K562 (cell line): ENCODE measurements around the gene URM1. TPM values are rescaled to one million over a fixed set of nuclear protein-coding genes. Genes with fewer than 3 reads are reported as not detected.

Experiments used
- ATAC-seq: fragments of 200-7000 bp; cut with Tn5 transposase; 3 replicates; pipeline ENCODE4 v1.9.1; 2020; ENCODE audit warnings: moderate library complexity
- BruUV-seq: library from RNA; stranded (reverse); fragments of 400-500 nt; replicated peaks from 2 replicates; lab custom pipeline; 2021; lab: Mats Ljungman, UMichigan
- CTCF ChIA-PET: fragments of 300-600 bp; formaldehyde crosslinking; extraction: SDS; loops from one replicate; lab custom pipeline; 2021; ENCODE audit warnings: low intra/inter-chr PET ratio; lab: Yijun Ruan, JAX
- POLR2A ChIA-PET: fragments of 300-600, 350-650 bp; sonication (Branson Sonifier 250); formaldehyde crosslinking; extraction: SDS; loops from one replicate; lab custom pipeline; 2021; ENCODE audit warnings: antibody characterized with exemption, inconsistent platforms; lab: Yijun Ruan, JAX
- DNase-seq, 4 experiments: peaks; one replicate each; pipeline versions ENCODE4 v3.0.0 to v3.0.0-alpha.2; 2011 to 2018; ENCODE audit warnings: low spot score in 3 of 4, mixed read lengths in 3 of 4; ENCODE audit errors: extremely low read depth in 1 of 4
- FAIRE-seq: peaks from 2 replicates; lab custom pipeline; 2011; peaks lifted over from hg19 to GRCh38; lab: Jason Lieb, UNC
- H2AFZ ChIP-seq: 2 replicates; pipeline ENCODE4 v1.6.0; 2011; ENCODE audit warnings: low read depth, low read length, control low read depth, inconsistent platforms
- H3K27ac ChIP-seq: fragments of 200-600 bp; 3 replicates; pipeline ENCODE4 v1.8.0; 2011; ENCODE audit warnings: low read depth, mild to moderate bottlenecking, control low read depth, inconsistent platforms, low read length, moderate library complexity, mixed read lengths; ENCODE audit errors: extremely low read depth
- H3K27me3 ChIP-seq, 2 experiments: fragments of 300-600 bp in 1 of 2; 2 replicates in 1 of 2; 3 replicates in 1 of 2; pipeline versions ENCODE4 v1.6.0 to v1.8.0; 2011; ENCODE audit warnings: inconsistent platforms in 2 of 2, low read length in 2 of 2, mild to moderate bottlenecking in 1 of 2, mixed read lengths in 1 of 2, moderate library complexity in 1 of 2; ENCODE audit not compliant: control insufficient read depth in 2 of 2, insufficient read depth in 2 of 2
- H3K36me3 ChIP-seq: fragments of 300-600 bp; 3 replicates; pipeline ENCODE4 v1.8.0; 2011; ENCODE audit warnings: mild to moderate bottlenecking, low read length, inconsistent platforms; ENCODE audit not compliant: control insufficient read depth, insufficient read depth
- H3K4me1 ChIP-seq, 2 experiments: fragments of 200-600 bp in 1 of 2; replicated peaks in 1 of 2; 2 replicates in 1 of 2; 3 replicates in 1 of 2; pipeline versions ENCODE4 v1.5.1 to v1.8.0; 2011; ENCODE audit warnings: inconsistent platforms in 2 of 2, low read length in 2 of 2, mild to moderate bottlenecking in 1 of 2, mixed read lengths in 1 of 2, moderate library complexity in 1 of 2; ENCODE audit not compliant: control insufficient read depth in 2 of 2, insufficient read depth in 2 of 2
- H3K4me2 ChIP-seq: 2 replicates; pipeline ENCODE4 v1.6.1; 2011; ENCODE audit warnings: low read length, control low read depth, inconsistent platforms, mixed read lengths; ENCODE audit not compliant: insufficient read depth
- H3K4me3 ChIP-seq: fragments of 200-600 bp; sonication (generic), shearing (Covaris generic); 2 replicates; pipeline ENCODE4 v1.5.1; 2016; ENCODE audit warnings: control low read depth, inconsistent platforms
- H3K79me2 ChIP-seq: fragments of 200-600 bp; 3 replicates; pipeline ENCODE4 v1.8.0; 2011; ENCODE audit warnings: low read length, inconsistent platforms; ENCODE audit not compliant: control insufficient read depth, insufficient read depth
- H3K9ac ChIP-seq, 2 experiments: 2 replicates each; pipeline versions ENCODE4 v1.6.0 to v1.6.1; 2011; ENCODE audit warnings: low read depth in 2 of 2, low read length in 2 of 2, control low read depth in 1 of 2, inconsistent platforms in 1 of 2, mild to moderate bottlenecking in 1 of 2, mixed read lengths in 1 of 2; ENCODE audit not compliant: insufficient read depth in 1 of 2
- H3K9me1 ChIP-seq: one replicate; pipeline ENCODE4 v1.6.0; 2011; ENCODE audit warnings: inconsistent platforms, mild to moderate bottlenecking, low read length, moderate library complexity; ENCODE audit not compliant: control insufficient read depth, insufficient read depth
- H3K9me3 ChIP-seq: replicated peaks from 2 replicates; pipeline ENCODE4 v1.5.1; 2011; ENCODE audit warnings: low read depth, low read length, inconsistent platforms; ENCODE audit not compliant: control insufficient read depth, insufficient read depth
- H4K20me1 ChIP-seq: replicated peaks from 2 replicates; pipeline ENCODE4 v1.6.1; 2011; ENCODE audit warnings: low read length, inconsistent platforms, mixed read lengths; ENCODE audit not compliant: control insufficient read depth, insufficient read depth
- CCAR2 ChIP-seq: fragments of 200-400 bp; formaldehyde crosslinking; IDR thresholded peaks from 2 replicates; pipeline ENCODE4 v1.6.1; 2017; ENCODE audit warnings: mild to moderate bottlenecking, low read depth, low read length
- CXXC5 ChIP-seq: fragments of 250-450 bp; sonication (Bioruptor Pico); IDR thresholded peaks from 2 replicates; pipeline ENCODE4 v1.8.0; 2022; ENCODE audit warnings: inconsistent platforms, mild to moderate bottlenecking, moderate library complexity
- EP300 ChIP-seq: IDR thresholded peaks from 2 replicates; pipeline ENCODE4 v1.6.1; 2012; ENCODE audit warnings: low read length, improper control_type of control experiment
- HMG20A ChIP-seq: fragments of 450-650 bp; formaldehyde crosslinking; conservative IDR thresholded peaks from 2 replicates; pipeline ENCODE4 v1.4.0; 2020; ENCODE audit warnings: mild to moderate bottlenecking, mixed read lengths
- HMG20B ChIP-seq: fragments of 250-450 bp; sonication (Bioruptor Pico); IDR thresholded peaks from 2 replicates; pipeline ENCODE4 v1.5.0; 2021; ENCODE audit warnings: mild to moderate bottlenecking
- MECOM ChIP-seq: fragments of 250-450 bp; sonication (Bioruptor Pico); IDR thresholded peaks from 2 replicates; pipeline ENCODE4 v1.8.0; 2022; ENCODE audit warnings: inconsistent platforms
- NR4A1 ChIP-seq, 2 experiments: fragments of 250-450 bp in 1 of 2; fragments of 450-650 bp in 1 of 2; sonication (Bioruptor Pico) in 1 of 2; IDR thresholded peaks; 2 replicates each; pipeline versions ENCODE4 v1.4.0 to v1.6.1; 2016 to 2020; ENCODE audit warnings: mild to moderate bottlenecking in 2 of 2, missing compliant biosample characterization in 1 of 2, missing genetic modification characterization in 1 of 2, moderate library complexity in 1 of 2
- OTX1 ChIP-seq: fragments of 450-650 bp; formaldehyde crosslinking; IDR thresholded peaks from 2 replicates; pipeline ENCODE4 v1.4.0; 2022; ENCODE audit warnings: mild to moderate bottlenecking
- SMAD1 ChIP-seq: fragments of 150-350 bp; IDR thresholded peaks from 2 replicates; pipeline ENCODE4 v1.6.1; 2014; ENCODE audit warnings: low read length, low read depth; ENCODE audit not compliant: partially characterized antibody
- TCF7L2 ChIP-seq: fragments of 150-350 bp; IDR thresholded peaks from 2 replicates; pipeline ENCODE4 v1.6.1; 2016; ENCODE audit warnings: low read depth, mild to moderate bottlenecking, low read length, moderate library complexity
- WGBS: fragments of 100-300 bp; shearing (Covaris generic); methylation state at CpG from one replicate; pipeline ENCODE4 v1.1.6; 2016; ENCODE audit warnings: low coverage, mixed read lengths; ENCODE audit not compliant: insufficient coverage; ENCODE audit errors: missing lambda C conversion rate; 5-methylcytosine and 5-hydroxymethylcytosine counted together
- in situ Hi-C: fragments of 300-500 bp; cut with MboI; formaldehyde crosslinking; loops from 4 replicates; pipeline ENCODE4 v1.15.0; 2018; ENCODE audit warnings: inconsistent platforms, mixed read lengths
- intact Hi-C: fragments of 100-400 bp; cut with micrococcal nuclease; formaldehyde crosslinking; loops from 2 replicates; pipeline ENCODE4 v1.14.2; 2022
- polyA plus RNA-seq, 8 experiments: library from polyadenylated mRNA; depleted of rRNA in 4 of 8; stranded (reverse) in 5 of 8; unstranded in 3 of 8; fragments of >200 nt; fragmentation: Nextera tagmentation in 2 of 8; fragmentation: Illumina TruSeq in 1 of 8; extraction: Ambion mirVana in 2 of 8; extraction: Trizol in 1 of 8; gene quantifications; 2 replicates each; pipeline versions ENCODE4 v1.2.1 to v1.2.3, GENCODE V29; 2011 to 2014; ENCODE audit warnings: inconsistent platforms in 1 of 8, missing spikeins in 1 of 8
- total RNA-seq, 7 experiments: library from RNA; depleted of rRNA in 6 of 7; stranded (reverse); fragments of >200 nt in 6 of 7; fragmentation: Illumina TruSeq in 2 of 7; extraction: Trizol in 2 of 7; gene quantifications; 2 replicates each; pipeline versions ENCODE4 v1.2.1 to v1.2.3, GENCODE V29; 2011 to 2021; ENCODE audit warnings: low replicate concordance in 1 of 7
- TF ChIP-seq, protein P1 (sequence below): fragments of 250-450 bp; sonication (Bioruptor Pico); IDR thresholded peaks from 2 replicates; pipeline ENCODE4 v1.5.0; 2021; ENCODE audit warnings: mild to moderate bottlenecking, borderline replicate concordance
- TF ChIP-seq, protein P2 (sequence below): fragments of 250-450 bp; sonication (Bioruptor Pico); IDR thresholded peaks from 2 replicates; pipeline ENCODE4 v1.8.0; 2022; ENCODE audit warnings: moderate library complexity, mild to moderate bottlenecking, inconsistent platforms
- TF ChIP-seq, protein P3 (sequence below): fragments of 450-650 bp; formaldehyde crosslinking; IDR thresholded peaks from 2 replicates; pipeline ENCODE4 v1.4.0; 2020; ENCODE audit warnings: mild to moderate bottlenecking, moderate library complexity

The URM1 gene
- total and polyA plus RNA-seq, 9 of the 15 experiments (the other 6 are each of a cell fraction or from before 2014, with no cell fraction given): 10.1 to 88.9 (median 53.3) TPM

DNA sequence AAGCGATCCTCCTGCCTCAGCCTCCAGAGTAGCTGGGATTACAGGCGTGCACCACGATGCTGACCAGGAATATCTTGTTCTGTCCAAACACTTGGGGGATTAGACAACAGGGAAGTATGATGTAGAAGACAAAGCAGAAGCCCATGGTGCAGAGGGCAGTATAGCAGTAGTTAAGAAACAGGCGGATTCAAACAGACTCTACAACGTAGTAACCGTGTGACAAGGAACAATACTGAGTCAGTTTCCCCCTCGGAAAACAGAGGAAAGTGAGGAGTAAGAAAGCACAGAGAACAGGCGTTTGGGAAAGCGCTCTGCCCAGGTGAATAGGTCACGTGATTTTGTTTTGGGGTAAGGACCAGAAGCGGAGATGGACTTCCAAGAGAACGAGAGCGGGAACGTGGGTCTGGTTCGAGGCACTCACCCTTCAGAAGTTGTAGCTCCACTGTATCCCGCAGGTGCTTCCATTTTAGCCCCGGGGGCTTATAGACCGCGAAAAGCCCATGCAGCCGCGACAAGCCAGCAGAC lies 49.2 kb upstream of the URM1 start (continued):
- no peak for TF ChIP-seq TCF7L2
- TF ChIP-seq, protein P1, sequence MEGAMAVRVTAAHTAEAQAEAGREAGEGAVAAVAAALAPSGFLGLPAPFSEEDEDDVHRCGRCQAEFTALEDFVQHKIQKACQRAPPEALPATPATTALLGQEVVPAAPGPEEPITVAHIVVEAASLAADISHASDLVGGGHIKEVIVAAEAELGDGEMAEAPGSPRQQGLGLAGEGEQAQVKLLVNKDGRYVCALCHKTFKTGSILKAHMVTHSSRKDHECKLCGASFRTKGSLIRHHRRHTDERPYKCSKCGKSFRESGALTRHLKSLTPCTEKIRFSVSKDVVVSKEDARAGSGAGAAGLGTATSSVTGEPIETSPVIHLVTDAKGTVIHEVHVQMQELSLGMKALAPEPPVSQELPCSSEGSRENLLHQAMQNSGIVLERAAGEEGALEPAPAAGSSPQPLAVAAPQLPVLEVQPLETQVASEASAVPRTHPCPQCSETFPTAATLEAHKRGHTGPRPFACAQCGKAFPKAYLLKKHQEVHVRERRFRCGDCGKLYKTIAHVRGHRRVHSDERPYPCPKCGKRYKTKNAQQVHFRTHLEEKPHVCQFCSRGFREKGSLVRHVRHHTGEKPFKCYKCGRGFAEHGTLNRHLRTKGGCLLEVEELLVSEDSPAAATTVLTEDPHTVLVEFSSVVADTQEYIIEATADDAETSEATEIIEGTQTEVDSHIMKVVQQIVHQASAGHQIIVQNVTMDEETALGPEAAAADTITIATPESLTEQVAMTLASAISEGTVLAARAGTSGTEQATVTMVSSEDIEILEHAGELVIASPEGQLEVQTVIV (CRISPR knock-in tag): no peak
- no peak for TF ChIP-seq HMG20B (CRISPR knock-in tag)

DNA sequence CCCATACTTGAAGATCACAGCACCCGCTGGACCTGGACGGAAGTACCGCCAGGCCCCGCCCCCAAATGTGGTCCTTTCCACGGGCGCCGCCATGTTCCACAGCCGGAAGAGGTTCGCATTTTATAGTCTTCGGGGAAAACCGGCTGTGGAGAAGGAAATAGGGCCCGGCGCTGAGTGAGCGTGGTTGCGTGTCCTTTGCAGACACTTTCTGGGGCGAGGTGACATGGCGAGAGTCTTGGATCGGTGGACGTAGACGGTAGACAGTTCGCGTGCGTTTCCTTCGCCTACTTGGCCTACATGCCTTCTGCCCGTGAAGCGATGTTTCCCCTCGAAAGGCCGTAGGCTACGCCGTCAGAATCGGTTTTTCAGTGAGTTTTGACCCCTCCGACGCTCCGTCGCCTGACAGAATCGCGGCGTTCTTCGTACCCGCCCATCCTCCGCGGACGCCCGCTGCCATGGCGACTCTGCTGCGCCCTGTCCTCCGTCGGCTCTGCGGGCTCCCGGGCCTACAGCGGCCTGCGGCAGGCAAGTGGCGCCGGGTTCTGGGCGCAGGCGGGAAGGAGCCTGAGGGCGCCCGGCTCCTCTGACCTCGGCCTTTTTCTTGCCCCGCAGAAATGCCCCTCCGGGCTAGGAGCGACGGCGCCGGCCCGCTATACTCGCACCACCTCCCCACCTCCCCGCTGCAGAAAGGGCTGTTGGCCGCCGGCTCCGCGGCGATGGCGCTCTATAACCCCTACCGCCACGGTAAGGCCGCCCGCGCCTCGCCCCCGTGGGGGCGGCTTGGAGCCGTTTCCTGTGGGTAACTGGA lies 48.6 kb upstream of the URM1 start, which contains the start of the genes COQ4 and TRUB2:
TSS of gene COQ4 (plus strand) at position 436 of the 808 bp plus-strand sequence. CDS start at position 456, 20 bp downstream.
TSS of gene TRUB2 (minus strand) at position 44 of the 808 bp plus-strand sequence. CDS start at position 5, 39 bp downstream.
- H3K4me1 ChIP-seq: peaks cover 8 to 19% of the 10 kb centered on the region in 2 experiments
- intact Hi-C loops (loop anchor here (1.0 kb wide), 3 partner anchors 16 to 46 kb away; partner anchors contain the start of genes GOLGA2 and SWI5), in situ Hi-C loops (loop anchor here (5.0 to 10.0 kb wide), 2 partner anchors 1350 to 1562 kb away; no protein-coding TSS in a partner anchor)
- peak; percentile 88 for FAIRE-seq
- WGBS: under 1% methylated on average over 83 of the region's 83 CpGs
- H3K9me1 ChIP-seq: no peaks in the 10 kb centered on the region
- no peaks in the 10 kb centered on the region for H3K27me3 ChIP-seq
- POLR2A ChIA-PET: interaction anchor here (0.6 to 3.7 kb wide), 6 partner anchors 12 to 1360 kb away, joined by 3 to 51 read pairs (median 7); no protein-coding TSS in a partner anchor
- peak within 1 kb of the TSS; percentile 97 for H3K4me2 ChIP-seq
- ATAC-seq: peak; percentile 95
- H3K27ac ChIP-seq: peak within 1 kb of the TSS; percentile 94
- H3K36me3 ChIP-seq: peaks cover 66% of the 10 kb centered on the region
- no peaks in the 10 kb centered on the region for H4K20me1 ChIP-seq
- peaks cover 49% of the 10 kb centered on the region for H3K79me2 ChIP-seq
- H3K9me3 ChIP-seq: no peaks in the 10 kb centered on the region
- peak within 1 kb of the TSS; percentile 92 to 93 for H3K9ac ChIP-seq
- H3K4me3 ChIP-seq: peak within 1 kb of the TSS; percentile 67
- DNase-seq: peak; percentile 98 to 100 (median 100)
- H2AFZ ChIP-seq: peak within 1 kb of the TSS; percentile 99
- CTCF ChIA-PET: interaction anchor here (0.6 kb wide), 1 partner anchor 293 kb away, joined by 3 read pairs; no protein-coding TSS in a partner anchor
- BruUV-seq: TSS peak; percentile 73
- TF ChIP-seq, protein P2, sequence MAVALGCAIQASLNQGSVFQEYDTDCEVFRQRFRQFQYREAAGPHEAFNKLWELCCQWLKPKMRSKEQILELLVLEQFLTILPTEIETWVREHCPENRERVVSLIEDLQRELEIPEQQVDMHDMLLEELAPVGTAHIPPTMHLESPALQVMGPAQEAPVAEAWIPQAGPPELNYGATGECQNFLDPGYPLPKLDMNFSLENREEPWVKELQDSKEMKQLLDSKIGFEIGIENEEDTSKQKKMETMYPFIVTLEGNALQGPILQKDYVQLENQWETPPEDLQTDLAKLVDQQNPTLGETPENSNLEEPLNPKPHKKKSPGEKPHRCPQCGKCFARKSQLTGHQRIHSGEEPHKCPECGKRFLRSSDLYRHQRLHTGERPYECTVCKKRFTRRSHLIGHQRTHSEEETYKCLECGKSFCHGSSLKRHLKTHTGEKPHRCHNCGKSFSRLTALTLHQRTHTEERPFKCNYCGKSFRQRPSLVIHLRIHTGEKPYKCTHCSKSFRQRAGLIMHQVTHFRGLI: 0 out of 2 replicates have a peak, but pooled peaks have one; percentile 67
- TF ChIP-seq HMG20A (CRISPR knock-in tag) (0 out of 2 replicates have a peak, but pooled peaks have one; percentile 24), CCAR2 (0 out of 2 replicates have a peak, but pooled peaks have one; percentile 28), OTX1 (CRISPR knock-in tag) (peak; percentile 95), MECOM (no peak), SMAD1 (peak; percentile 54), EP300 (peak; percentile 66), NR4A1 (CRISPR knock-in tag; IDR thresholded peaks at IDR 0.05) (peak; percentile 91; the same call in 1 of the 2 replicates), NR4A1 (tag; IDR thresholded peaks at IDR 0.05) (peak; percentile 96), CXXC5 (CRISPR knock-in tag) (peak; percentile 100)
- TF ChIP-seq, protein P3, sequence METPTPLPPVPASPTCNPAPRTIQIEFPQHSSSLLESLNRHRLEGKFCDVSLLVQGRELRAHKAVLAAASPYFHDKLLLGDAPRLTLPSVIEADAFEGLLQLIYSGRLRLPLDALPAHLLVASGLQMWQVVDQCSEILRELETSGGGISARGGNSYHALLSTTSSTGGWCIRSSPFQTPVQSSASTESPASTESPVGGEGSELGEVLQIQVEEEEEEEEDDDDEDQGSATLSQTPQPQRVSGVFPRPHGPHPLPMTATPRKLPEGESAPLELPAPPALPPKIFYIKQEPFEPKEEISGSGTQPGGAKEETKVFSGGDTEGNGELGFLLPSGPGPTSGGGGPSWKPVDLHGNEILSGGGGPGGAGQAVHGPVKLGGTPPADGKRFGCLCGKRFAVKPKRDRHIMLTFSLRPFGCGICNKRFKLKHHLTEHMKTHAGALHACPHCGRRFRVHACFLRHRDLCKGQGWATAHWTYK (CRISPR knock-in tag): peak; percentile 91
